IPS-18c (cell line): Measurements from ENCODE around the gene NFYC.
"Not testable (repeated sequence)": the region's sequence is repeated elsewhere in the genome, so short reads cannot be mapped to it uniquely, and the experiment has no call there.

Experiments used
- H3K4me3 ChIP-seq: 2 replicates; pipeline ENCODE4 v1.7.0; 2013; ENCODE audit warnings: low read depth, mild to moderate bottlenecking, low read length, moderate library complexity; ENCODE audit not compliant: insufficient read depth
- H3K9me3 ChIP-seq: one replicate; pipeline ENCODE4 v1.6.1; 2013; ENCODE audit warnings: mild to moderate bottlenecking, low read length, moderate library complexity; ENCODE audit not compliant: control insufficient read depth, insufficient read depth

The NFYC gene

DNA sequence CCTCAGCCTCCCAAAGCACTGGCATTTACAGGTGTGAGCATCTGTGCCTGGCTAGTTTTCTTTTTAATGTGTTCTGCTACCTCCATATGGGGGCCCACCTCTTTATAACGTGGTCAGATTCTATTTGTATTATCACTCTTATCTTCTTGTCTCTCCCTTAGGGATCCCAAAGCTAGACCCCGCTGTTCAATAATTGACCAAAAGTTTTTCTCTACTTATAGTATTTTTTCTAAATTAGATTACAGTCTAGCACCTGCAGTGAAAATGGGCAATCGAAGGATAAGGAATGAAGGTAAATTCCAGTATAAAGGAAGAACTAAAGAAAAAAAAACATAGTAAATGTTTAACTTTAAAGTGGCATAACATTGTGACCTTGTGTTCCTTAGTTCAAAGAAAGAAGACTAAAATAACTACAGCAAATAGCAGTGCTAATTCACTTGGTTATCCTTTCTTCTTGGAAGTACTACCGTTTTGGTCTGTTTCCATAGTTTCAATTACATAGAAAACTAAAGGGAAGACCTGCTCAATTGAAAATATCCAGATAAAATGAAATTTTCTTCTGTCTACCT, 24.1 kb downstream of the NFYC start:
- no peaks in the 10 kb centered on the region for H3K9me3 ChIP-seq
- no peak overlapping the region for H3K4me3 ChIP-seq

DNA sequence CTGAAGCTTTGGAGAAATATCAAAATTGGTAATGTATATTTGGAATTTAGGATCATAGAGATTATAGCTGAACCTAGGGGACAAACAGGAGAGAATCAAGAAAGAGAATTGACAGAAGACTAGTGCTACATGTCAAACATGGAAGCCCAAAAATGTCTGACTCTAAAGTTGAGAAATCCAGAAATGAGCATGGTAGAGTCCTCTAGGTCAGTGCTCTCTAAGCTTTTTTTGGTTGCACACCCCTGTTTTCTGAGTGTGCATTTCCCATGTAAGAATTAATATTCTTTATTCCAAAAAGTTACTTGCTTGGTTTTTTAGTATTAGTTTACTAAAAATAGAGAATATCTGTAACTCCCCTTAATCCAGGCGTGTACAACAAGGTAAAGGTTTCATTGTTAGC, 25.6 kb downstream of the NFYC start:
- Histone ChIP-seq H3K4me3 (no peak overlapping the region), H3K9me3 (no peaks in the 10 kb centered on the region)

DNA sequence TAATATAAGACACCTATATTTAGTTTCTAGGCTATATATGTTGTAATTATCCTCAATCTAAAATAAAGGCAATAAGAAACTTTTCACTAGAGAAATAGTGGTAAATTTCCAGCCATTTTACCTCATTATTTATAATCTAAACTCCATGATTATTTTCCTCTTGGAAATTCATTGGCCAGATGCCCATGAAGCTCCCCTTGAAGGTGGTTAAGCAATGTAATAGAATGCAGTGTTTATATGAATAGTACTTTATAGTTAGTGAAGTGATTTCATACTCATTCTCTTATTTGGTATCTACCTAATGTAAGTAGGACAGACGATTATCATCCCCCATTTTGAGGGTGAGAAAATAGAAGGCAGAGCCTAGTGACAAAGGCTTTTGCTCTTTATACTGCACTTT, 26.5 kb downstream of the NFYC start:
- Histone ChIP-seq H3K4me3 (no peak overlapping the region), H3K9me3 (no peaks in the 10 kb centered on the region)

DNA sequence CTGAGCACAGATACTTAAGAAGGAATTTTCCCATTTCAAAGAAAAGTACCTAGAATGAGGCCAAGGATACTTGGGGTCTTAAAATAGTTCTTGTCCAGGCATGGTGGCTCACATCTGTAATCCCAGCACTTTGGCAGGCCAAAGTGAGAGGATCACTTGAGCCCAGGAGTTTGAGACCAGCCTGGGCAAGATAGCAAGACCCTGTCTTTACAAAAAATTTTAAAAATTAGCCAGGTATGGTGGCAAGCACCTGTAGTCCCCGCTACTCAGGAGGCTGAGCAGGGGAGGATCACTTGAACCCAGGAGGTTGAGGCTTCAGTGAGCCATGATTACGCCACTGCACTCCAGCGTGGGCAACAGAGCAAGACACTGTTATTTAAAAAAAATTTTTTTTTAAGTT, 29.0 kb downstream of the NFYC start:
- H3K9me3 ChIP-seq = no peaks in the 10 kb centered on the region
- no peak overlapping the region for H3K4me3 ChIP-seq

DNA sequence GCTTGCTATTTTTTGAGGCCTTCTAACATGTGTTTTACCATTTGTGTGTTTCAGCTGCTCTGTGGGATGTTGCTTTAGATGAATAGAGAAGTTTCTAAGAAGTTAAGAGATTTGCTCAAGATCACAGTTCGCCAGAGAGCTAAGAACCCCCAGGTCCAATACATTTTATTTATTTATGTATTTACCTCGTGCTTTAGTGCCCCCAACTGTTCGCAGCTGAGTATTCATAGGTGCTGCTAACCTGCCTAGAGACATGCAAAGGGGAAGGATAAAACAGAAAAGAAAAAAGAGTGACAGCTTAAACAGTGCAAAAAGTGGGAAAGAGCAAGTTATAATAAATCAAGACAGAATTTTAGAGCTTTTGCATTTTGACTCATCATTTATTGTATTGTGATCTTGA, 31.1 kb downstream of the NFYC start:
- H3K4me3 ChIP-seq = no peak overlapping the region
- no peaks in the 10 kb centered on the region for H3K9me3 ChIP-seq

DNA sequence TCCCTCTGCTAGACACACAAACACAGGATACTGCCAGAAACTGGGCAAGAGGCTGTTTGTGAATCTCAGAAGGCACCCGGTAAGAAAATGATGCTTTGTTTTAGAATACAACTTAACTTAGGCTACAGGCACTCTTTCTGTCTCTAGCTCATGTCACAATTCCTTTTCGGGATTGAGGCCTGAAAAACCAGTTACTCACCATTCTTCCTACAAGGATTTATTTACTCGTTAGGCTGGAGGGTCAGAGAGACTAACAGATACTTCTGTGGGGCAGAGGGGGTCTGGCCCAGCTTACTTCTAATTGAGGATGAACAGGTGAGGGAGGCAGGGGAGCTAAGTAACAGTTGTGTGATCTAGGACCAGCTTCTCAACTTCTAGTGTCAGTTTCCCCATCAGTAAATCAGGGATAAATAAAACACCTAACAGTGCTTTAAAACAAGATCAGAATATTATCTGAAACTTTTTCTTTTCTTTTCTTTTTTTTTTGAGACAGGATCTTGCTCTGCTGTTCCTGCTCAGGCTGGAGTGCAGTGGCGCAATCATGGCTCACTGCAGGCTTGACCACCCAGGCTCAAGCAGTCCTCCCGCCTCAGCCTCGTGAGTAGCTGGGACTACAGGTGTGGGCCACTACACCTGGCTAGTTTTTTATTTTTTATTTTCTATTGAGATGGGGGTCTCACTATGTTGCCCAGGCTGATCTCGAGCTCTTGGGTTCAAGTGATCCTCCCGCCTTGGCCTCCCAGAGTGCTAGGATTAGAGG, 31.9 kb downstream of the NFYC start:
- no peaks in the 10 kb centered on the region for H3K9me3 ChIP-seq
- H3K4me3 ChIP-seq = no peak overlapping the region

DNA sequence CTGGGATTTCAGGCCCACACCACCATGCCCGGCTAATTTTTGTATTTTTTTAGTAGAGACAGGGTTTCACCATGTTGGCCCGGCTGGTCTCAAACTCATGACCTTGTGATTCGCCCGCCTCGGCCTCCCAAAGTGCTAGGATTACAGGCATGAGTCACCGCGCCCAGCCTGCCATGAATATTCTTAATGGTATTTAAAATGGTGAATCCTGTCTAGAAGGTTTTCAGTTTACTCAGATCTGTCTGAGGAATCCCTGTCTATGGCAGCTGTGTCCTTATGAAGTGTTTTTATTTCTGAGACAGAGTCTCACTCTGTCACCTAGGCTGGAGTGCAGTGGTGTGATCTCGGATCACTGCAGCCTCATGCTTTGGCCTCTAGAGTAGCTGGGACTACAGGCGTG, 36.2 kb downstream of the NFYC start:
- H3K4me3 ChIP-seq, H3K9me3 ChIP-seq: not testable (repeated sequence)

DNA sequence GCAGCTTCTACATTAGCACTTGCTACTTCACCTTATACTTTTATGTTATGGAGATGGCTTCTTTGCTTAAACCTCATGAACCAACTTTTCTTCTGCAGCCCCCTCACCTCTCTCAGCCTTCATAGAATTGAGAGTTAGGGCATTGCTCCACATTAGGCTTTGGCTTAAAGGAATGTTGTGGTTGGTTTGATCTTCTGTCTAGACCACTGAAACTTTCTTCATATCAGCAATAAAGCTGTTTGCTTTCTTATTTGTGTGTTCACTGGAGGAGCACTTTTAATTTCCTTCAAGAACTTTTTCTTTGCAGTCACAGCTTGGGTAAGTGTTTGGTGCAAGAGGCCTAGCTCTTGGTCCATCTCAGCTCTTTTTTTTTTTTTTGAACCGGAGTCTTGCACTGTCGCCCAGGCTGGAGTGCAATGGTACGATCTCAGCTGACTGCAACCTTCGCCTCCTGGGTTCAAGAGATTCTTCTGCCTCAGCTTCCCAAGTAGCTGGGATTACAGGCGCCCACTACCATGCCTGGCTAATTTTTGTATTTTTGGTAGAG, 37.9 kb downstream of the NFYC start:
- H3K4me3 ChIP-seq, H3K9me3 ChIP-seq: not testable (repeated sequence)

DNA sequence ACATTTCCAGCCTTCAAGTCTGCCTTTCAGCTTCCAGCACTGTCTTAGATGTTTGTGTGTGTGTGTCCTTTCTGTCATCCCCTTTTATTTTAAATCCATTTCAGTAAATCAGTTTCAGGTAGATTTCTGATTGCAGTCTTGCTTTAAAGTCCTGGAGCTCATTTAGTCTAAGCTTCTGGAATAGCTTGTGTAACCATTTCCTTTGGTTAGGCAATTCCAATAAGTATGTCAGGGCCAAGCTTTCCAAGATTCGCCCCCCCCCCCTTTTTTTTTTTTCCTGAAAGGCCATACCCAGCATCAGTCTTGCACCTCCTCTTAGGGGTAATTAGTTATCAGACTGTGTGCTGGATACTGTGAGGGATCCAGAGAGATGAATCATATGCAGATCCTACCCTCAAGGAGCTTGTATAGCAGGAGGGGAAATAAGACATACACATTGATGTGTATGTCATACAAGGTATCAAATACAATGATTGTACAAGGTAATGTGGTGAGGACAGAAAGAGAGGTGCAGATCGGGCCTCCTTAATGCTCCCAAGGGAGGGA, 41.3 kb downstream of the NFYC start:
- H3K9me3 ChIP-seq = no peaks in the 10 kb centered on the region
- H3K4me3 ChIP-seq = no peak overlapping the region

DNA sequence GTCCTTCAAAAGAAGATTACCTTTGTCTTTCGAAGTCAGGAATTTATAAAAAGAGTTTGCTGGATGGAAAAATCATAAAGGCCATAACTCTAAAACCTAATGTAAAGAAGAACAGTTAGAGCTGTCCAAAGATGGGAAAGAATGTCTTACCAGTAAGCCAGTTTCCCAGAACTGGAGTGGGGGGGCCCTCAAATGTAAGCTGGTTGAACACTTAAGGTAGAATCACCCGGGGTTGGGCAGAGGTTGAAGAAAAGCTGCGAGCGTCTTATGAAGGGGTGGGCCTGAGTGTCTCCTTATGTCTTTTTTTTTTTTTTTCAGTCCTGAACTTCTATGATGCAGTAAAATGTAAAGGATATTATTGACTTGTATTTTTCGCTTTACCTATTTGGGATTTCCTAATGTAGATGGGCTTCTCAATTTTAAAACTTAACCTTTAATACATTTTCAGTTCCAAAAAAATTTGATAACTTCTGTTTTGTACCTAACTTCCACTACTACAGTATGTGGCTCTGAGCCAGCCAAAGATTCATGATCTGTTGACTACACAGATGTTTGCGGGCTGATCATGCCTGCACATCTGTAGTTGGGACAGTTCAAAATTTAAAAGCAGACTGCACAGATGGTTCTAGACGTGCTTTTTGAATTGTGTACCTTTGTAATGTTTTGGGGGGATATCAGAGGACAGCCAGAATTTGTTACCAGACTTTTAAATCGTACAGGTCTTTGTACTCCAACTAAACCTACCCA, 43.6 kb downstream of the NFYC start:
- H3K4me3 ChIP-seq = no peak overlapping the region
- H3K9me3 ChIP-seq = no peaks in the 10 kb centered on the region

DNA sequence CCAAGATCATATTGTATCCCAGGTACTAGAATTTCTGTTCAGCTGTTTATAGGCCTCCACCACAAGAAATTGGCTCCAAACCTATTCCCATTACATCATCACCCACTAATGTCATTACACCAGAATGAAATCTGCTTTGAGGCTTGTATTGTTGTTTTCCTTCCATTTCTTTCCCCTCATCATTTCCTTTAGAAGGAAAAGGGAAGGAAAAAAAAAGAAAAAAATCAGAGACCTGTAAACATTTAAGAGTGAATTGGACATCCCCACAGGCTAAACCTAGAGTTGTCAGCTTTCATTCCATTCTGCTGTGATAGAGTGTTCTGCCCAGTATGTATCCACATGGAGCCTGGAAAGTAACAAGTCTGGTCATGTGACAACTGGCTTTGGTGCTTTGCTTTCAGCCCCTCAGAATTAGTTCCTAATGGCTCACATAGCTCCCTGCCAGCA, 44.6 kb downstream of the NFYC start:
- Histone ChIP-seq H3K9me3 (no peaks in the 10 kb centered on the region), H3K4me3 (no peak overlapping the region)

DNA sequence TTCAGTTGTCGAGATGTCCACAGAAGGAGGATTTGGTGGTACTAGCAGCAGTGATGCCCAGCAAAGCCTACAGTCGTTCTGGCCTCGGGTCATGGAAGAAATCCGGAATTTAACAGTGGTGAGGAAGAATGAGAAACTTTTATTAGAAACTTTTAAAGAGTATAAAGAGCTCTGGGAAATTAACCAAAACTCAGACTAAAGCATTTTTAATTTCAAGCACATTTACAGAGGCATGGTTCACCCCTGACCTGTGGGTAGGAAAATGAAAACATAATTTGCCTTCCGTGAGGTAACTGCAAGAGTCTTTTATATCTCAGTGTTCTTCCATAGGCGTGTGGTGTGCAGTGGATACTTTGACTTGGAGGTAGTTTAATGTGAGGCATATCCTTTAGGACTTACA, 47.3 kb downstream of the NFYC start:
- H3K9me3 ChIP-seq = no peaks in the 10 kb centered on the region
- H3K4me3 ChIP-seq = no peak overlapping the region

DNA sequence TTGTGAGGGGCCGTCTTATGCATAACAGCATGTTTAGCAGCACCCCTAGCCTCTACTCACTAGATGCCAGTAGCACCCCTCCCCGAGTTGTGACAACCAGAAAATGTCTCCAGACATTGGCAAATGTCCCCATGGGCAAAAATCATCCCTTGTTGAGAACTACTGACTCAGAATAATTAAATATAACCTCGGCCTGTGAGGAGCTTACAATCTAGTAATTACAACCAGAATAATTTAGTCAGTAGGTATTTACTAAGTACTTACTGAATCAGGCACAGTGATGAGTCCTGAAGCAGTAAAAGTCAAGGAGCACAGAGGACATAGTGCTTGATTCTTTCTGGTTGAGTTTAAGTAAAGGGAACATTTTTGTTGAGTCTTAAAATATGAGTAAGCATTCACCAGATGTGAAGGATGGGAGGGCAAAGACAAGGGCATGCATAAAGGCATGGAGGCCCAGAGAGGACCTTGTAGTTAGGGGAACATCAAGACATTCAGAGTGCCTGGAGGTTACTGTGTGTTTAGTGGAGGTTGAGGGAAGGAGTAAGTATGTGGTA, 48.0 kb downstream of the NFYC start:
- Histone ChIP-seq H3K4me3 (no peak overlapping the region), H3K9me3 (no peaks in the 10 kb centered on the region)

DNA sequence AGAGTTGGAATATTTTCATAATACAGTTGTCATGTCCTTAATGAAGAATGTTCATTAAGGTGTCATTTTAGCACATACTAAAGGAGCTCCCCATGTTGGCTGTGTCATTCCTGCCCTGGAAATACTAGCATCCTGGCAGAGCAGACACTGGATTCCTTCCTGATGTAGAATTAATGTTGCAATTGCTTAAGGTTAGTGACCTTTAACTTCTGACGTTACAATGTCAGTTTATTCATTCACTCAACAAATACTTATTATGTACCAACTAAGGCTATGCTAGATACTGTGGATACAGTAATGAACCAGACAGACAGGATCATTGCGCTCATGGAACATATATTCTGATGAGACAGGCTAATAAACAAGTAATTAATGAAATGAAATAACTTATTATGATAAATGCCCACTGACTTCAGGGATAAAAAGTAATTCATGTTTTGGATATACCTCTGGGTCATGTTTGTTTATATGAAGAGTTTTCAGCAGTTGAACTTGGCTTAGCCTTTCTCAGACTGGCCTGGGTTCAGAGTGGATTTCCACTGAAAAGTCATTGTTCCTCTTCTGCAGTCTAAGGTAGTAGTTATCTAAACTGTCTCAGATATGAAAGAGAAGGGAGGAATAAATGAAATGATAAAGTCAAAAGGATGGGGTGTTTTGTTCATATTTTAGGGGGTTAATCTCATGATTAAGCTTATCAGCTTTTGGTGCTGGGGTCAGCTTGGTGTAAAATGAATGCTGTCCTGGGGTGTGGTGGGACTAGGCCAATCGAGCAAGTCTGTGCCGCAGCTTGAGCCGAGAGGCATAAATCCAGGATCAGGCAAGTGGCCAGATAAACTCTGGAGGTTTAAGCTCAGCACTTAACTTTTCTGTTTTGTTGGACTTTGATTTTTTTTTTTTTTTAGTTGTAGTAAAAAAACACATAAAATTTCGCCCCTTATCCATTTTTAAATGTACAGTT, 48.8 kb downstream of the NFYC start:
- H3K9me3 ChIP-seq = no peaks in the 10 kb centered on the region
- no peak overlapping the region for H3K4me3 ChIP-seq

DNA sequence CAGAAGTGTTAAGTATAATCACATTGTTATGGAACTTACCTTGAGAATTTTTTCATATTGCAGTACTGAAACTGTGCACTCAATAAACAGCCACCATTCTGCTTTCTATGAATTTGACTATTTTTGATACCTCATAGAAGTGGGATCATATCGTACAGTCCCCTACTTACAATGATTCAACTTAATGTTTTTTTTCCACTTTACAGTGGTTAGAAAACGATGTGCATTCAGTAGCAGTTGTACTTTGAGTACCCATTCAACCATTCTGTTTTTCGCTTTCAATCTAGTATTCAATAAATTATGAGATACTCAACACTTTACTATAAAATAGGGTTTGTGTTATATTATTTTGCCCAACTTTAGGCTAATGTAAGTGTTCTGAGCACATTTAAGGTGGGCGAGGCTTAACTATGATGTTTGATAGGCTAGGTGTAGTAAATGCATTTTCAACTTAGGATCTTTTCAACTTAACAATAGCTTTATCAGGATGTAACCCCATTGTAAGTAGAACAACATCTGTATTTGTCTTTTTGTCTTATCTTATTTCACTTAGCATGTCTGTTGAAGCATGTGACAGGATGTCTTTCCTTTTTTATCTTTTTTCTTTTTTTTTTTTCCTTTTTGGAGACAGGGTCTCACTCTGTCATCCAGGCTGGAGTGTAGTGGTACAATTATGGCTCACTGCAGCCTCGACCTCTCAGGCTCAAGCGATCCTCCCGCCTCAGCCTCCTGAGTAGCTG, 49.7 kb downstream of the NFYC start:
- Histone ChIP-seq H3K4me3 (no peak overlapping the region), H3K9me3 (no peaks in the 10 kb centered on the region)
